Non-pigmented ciliary epithelial cell (primary cell): Measurements from ENCODE around the gene TRDN.
"Not testable (repeated sequence)": the region's sequence is repeated elsewhere in the genome, so short reads cannot be mapped to it uniquely, and the experiment has no call there.

Experiments used
- DNase-seq: peaks from one replicate; pipeline ENCODE4 v3.0.0-alpha.2; 2010; ENCODE audit warnings: low read depth

Gene TRDN

DNA sequence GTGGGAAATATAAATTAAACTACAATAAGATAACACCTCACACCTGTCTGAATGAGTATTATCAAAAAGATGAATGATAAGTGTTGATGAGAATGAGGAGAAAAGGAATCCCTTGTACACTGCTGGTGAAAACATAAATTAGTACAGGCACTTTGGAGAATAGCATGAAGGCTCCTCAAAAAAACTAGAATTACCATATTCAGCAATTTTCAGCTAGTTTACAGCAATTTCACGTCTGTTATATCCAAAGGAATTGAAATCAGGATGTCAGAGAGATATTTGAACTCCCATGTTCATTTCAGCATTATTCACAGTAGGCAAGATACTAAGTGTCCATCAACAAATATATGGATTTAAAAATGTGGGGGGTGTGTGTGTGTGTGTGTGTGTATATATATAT lies 348.1 kb downstream of the TRDN start:
- DNase-seq, result no peak

DNA sequence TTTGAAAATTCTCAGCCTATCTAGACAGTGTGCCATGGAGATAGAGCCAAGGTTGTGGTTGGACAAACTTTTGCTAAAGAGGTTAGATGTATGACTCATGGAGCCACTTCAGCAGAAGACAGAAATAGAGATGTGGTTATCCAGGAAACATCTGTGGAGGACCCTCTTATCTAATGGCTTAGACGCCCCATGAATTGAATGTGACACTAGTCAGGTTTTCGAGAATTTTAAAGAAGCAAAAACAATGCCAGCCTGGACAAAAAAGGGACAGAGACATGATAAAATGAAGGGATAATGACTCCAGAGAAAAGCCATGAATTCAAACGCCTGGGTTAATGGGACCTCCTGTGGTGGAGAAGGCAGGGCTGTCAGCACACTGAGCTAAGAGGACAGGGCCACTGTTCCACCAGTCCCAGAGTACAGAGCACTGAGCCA lies 360.2 kb downstream of the TRDN start:
- DNase-seq, result no peak

DNA sequence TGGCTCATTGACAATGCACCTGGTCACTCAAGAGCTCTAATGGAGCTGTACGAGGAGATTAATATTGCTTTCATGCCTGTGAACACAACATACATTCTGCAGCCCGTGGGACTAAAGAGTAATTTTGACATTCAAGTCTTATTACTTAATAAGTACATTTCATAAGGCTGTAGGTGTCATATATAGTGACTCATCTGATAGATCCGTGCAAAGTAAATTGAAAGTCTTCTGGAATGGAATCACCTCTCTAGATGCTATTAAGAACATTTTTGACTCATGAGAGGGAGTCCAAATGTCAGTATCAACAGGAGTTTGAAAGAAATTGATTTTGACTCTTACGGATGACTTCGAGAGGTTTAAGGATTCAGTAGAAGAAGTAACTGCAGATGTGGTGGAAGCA lies 372.8 kb downstream of the TRDN start:
- no peak for DNase-seq

DNA sequence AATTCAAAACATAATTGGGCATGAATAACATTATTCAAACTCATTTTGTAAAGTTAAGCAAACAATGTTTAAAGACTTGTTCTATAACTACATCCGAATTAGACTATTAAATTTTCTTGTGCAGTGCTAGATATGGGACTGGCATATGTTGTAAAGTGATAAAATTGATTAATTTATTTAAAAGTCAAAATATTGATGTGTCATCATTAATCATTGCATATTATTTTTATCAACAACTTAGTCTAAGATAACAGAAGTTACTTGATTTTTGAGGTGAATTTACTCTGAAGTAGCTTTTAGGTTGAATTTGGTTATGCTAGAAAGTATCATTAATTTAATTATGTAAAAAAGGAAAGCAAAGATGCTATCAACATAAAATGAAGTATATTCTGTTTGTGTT lies 396.1 kb downstream of the TRDN start:
- DNase-seq, result no peak

DNA sequence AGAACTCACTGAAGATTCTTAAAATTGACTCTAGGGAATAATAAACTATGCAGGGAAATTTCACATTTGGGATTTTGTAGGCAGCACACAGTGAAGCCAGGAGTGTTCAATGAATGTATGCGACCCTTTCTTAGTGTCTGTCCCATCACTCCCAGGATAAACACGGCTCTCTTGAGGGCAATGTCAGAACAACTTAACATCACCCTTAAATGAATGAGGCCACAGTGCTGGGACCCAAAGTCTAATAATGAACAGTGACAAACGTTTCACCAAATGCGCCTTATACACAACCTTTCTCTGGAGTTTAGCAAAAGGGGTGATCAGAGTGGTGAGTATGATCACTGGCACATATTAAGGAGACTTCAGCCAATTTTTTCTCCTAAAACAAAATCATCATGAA lies 403.4 kb downstream of the TRDN start:
- DNase-seq, result no peak

DNA sequence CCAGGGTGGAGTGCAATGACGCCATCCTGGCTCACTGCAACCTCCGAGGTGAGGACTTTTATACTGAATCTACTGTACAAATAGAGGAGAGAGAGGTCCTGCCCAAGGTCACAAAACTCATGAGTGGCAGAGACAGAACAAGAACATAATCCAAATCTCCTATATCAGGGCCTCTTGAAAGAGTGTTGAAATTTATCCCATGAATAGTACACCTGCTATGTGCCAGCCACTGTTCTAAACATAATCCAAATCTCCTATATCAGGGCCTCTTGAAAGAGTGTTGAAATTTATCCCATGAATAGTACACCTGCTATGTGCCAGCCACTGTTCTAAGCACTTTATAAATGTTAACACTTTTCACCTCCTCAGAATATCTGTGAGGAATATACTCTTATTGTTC lies 409.0 kb downstream of the TRDN start:
- DNase-seq, result not testable (repeated sequence)

DNA sequence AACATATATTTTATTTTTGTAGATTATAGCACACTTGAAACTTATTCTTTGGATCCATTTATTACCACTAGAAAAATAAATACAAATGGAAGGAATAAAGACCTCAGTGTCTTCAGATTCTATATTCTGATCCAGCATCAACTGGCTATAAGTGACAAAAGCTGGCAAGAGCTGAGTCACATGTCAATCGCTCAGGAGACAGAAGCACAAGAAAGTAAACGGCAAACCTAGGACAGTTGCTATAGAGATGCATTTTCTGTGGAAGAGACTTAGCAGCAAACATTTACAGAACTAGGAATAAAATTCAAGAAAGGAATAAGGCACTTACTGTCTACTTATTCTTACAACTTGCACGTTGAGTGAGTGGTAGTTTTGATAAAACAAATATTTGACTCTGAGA lies 410.4 kb downstream of the TRDN start:
- DNase-seq, result no peak

DNA sequence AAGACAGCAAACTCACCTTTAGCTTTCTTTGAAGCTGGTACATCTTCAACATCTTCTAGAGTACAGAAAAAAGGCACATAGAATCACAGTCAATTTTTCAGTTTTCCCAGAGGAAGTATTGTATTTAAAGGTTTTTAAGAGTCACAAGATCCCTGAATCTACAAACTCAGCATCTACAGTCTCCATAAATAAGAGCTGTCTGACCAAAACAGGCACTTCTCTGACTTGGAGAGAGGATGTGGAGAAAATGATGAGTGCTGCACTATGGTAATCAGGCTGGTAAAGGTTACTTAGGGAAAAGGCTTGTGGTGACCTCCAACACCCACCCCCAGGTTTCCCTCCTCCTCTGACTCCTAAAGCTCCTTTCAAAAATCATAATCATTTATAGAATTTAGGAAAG lies 412.7 kb downstream of the TRDN start:
- no peak for DNase-seq

DNA sequence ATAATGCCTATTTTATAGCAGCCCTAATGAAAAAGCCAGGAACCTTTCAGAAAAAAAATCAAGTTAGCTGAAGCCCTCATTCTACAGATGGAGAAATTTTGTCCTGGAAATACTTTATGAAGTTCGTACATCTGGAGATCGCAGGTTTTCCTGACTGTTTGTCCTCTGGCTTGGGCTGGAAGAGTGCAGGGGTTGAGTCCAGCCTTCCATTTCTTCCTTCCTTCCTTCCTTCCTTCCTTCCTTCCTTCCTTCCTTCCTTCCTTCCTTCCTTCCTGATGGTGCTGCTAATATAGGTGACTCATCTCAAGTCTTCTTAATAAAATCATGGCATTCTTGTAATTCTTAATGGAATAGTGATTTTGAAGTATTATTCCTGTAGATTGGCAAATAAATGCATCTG lies 413.3 kb downstream of the TRDN start:
- DNase-seq, result no peak

DNA sequence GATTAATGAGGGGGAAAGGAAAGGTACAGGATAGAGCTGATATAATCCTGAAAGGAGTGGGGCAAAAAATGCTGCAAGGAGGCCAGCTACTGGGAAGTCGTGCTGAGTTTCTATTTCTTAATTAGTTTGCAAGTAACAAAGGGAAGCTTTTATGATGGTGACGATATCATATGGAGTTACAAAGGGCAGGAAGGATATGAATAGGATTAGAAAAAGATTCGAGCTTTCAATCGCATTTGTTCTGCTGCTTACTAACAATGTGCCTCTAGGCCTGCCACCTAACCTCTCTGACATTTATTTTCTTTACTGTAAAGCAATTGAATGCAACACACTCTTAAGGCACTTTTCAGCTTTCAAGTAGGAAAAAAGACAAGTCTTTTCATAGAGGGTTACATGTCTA lies 421.5 kb downstream of the TRDN start:
- no peak for DNase-seq

DNA sequence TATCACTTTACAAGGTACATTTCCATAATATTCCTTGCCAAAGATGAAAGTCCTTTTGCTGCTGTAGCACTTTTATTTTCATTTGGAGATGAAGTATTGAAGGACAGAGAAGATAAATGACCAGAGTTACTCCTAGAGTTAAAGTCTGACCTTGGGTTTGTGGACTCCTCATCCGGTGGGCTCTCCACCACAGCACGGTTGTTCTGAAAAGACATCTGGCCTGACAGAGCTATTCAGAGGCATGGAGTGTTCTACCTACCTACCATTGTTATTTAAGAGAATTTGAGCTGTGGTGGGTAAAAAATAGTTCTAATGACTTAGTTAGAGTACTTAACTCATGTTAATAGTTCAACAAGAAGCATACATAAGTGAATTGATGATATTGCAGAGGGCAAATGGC lies 422.3 kb downstream of the TRDN start:
- no peak for DNase-seq

DNA sequence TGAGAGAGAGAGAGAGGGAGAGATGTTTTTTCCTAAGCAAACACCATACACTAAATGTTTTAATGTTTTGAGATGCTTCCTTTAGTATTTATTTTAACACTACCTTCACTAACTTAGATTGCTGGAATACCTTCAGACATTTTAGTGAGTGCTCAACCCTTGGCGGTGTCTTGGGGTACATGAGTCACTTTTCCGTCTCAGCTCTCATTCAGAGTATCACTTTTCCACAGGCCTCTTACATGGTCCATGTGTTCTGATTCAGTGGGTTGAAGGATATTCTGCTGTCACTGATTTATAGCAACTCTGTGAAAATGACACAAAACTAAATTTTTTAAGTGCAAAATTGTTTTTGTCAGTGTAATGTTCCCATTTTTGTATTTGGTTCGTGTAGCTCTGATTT lies 422.8 kb downstream of the TRDN start:
- no peak for DNase-seq

DNA sequence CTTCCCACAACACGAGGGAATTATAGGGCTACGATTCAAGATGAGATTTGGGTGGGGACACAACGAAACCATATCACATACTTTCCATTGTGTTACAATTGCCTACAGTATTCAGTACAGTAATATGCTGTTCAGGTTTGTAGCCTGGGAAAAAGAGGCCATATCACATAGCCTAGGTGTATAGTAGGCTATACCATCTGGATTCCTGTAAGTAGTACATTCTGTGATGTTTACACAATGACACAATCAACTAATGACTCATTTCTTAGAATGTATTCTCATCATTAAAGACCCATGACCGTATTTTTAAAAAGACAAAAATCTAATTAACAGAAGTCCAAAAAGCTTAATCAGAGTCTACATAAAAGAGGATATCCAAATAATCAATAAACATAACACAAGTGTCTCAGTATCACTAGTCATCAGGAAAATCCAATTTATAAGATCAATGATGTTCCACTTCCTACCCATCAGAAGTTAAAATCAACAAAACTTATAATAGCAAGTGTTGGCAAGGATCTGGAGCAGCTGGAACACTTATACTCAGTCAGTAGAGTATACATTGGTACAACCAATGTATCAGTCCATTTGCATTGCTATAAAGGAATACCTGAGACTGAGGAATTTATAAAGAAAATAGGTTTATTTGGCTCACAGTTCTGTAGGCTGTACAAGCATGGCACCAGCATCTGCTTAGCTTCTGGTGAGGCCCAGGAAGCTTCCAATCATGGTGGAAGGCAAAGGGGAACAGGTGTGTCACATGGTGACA lies 424.8 kb downstream of the TRDN start:
- no peak for DNase-seq

DNA sequence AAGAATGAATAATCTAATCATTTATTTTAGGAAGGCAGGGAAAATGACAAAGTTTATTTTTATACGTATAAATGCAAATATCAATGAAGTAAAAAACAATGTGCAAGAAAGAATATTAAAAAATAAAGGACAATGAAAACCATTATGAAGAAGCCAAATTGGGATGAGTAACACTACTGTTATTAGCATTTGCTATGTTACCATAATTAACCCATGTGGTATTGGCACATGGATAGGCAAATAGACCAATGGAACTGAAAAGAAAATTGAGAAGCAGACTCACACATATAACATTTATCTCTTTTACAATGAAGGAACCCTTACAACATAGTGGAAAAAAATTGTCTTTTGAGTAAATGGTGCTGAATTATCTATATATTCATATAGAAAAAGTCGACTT lies 426.1 kb downstream of the TRDN start:
- DNase-seq, result no peak

DNA sequence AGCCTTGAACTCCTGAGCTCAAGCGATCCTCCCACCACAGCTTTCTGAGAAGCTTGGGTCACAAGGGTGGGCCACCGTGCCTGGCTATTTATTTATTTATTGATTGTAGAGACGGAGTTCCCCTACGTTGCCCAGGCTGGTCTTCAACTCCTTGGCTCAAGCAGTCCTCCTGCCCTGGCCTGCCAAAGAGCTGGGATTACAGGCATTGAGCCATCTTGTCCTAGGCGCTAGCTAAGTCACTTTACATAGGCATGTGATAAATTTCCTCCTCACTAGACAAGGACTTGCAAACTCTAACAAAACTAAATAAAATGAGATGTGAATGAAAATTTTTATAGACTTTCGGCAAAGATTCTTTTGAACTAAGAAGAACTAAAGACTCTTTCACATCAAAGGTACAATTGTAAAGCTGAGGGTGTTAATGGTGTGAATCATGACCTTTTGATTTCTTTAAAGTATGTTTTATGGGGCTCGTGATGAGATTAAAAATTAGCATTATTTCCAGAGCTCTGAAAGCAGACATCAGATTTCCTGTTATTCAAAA lies 428.7 kb downstream of the TRDN start:
- DNase-seq, result no peak

DNA sequence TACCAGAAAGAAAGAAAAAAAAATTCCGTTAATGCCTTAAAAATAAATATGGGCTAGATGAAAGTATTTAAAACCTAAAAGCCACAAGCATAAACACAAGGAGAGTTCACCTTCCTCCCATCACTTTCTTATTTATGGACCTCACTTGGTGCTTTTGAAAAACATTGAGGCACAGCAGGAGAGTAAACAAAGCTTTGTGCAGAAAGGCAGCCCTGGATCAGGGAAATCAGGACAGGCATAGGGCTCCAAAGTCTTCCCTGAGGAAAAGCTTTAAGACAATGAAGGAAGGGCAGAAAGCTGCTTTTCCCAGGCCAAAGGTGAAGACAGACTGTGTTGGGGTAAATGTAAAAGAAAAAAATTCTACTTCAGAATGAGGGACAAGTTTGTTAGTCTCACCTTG lies 432.8 kb downstream of the TRDN start:
- no peak for DNase-seq

DNA sequence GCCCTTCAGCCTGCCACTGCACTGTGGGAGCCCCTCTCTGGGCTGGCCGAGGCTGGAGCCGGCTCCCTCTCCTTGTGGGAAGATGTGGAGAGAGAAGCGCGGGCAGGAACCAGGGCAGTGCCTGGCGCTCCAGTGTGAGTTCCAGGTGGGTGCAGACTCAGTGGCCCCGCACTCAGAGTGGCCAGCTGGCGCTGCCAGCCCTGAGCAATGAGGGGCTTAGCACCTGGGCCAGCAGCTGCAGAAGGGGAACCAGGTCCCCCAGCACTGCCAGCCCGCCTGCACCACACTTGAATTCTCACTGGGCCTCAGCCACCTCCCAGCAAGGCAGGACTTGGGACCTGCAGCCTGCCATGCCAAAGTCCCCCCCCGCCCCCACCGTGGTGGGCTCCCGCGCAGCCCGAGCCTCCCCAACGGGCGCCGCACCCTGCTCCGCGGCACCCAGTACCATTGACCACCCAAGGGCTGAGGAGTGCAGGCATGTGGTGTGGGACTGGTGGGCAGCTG lies 434.8 kb downstream of the TRDN start:
- no peak for DNase-seq

DNA sequence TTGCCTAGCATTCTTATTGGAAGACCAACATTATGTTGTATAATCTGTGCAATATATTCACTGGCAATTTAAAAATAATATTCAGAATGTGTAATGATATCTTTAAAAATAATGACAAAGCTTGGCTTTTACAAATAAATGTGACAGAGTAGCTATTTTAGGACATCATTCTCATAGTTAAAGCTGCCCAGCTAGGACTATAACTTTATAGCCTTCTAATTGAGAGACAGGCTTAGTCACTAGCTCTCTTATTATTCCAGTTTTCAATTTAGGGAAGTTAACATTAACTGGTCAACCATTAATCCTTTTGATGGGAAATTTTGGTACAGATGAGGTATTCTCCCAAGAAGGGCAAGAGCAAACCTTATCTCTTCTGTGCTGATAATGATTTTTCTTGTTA lies 443.5 kb downstream of the TRDN start:
- no peak for DNase-seq

DNA sequence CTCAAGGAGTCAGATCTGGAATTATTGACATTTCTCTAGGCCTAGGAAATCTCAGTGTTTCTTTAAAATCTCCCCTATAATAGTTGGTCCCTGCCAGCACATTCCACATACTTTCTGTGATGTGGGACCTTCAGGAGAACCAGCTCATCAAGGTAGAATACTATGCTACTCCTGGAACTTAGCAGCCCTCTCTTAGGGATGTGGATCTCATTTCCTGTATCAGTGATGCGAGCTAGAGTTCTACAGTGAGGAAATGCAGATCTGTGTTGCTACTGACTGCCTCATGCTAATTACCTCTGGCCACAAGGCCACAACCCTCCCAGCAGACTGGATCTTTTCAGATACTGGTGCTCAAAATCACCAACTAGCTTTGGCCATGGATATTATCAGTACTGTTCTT lies 446.9 kb downstream of the TRDN start:
- no peak for DNase-seq

DNA sequence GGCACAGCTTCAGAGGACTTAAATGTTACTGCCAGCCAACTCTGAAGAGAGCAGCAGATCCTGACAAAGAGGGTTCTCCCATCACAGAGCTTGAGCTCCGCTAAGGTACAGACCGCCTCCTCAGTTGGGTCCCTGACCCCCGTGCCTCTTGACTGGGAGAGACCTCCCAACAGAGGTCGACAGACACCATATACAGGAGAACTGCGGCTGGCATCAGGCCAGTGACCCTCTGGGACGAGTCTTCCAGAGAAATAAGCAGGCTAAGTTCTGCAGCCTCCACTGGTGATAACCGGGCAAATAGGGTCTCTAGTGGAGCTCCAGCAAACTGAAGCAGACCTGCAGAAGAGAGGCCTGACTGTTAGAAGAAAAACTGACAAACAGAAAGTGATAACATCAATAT lies 453.8 kb downstream of the TRDN start:
- DNase-seq, result no peak

DNA sequence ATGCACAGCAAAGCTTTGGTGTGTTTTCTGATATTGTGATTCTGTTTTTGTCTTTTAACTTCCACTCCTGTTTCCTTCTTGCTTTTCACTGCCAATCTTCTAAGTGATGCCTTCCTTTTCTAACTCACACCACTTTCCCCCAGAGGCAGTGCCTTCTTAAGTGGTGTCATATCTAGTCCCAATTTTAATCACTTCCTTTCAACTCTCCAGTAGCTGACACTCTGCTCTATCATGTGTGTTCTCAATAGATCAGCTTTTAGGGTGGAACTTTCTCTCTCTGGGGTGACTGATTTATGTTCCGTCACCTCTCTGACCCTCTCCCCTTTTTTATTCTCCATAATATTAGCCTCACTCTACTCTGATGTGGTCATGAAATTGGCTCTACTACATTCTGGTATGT lies 460.0 kb downstream of the TRDN start:
- no peak for DNase-seq

DNA sequence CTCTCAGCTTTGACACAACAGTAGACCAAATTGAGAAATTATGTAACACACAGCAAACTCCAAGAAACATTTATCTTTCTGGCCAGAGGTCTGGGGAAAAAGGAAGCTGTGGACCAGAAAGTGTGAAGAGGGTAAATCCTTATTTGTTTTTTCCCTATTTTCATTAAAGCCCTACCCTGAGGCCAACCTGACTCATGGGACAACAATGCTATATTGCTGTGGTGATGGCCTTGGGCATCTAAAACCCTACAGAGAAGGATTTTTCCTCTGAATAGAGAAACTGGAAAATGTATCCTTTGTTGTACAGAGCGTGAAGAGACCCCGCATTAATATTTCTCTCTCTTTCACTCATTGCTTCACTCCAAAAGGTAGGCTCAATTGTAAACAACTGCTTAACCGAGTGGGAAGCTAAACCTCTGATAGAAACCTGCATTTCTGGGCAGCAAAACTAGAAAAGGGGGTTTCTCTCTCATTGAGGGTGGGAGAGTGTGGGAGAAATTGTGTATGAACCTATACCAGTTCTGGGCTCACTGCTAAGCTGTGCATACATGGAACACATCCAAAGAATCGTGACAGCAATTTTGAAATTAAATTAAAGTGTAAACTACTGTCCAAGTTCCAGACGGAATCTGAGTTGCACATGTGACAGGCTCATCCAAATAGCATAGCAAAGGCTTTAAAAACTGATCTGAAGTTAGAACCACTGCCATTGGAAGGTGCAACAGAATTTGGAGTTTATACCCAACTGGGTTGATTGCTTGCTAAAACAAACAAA lies 465.2 kb downstream of the TRDN start:
- DNase-seq, result no peak

DNA sequence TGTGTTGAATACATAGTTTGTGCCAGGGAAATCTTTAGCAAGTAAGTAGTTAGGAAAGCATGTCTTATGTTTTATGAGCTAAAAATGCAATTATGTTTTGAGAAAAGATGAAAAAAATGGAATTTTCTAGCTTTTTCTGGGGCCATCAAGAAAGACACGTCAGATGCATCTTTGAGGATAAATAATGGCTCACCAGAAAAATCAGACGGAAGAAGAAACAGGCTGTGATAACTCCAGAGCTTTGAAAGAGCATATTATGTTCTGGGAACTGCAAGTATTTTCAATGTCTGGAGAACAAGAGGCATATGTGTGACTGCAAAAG lies 467.0 kb downstream of the TRDN start:
- DNase-seq, result no peak
